Measurements from ENCODE around the gene DDAH1. TPM values are rescaled to one million over a fixed set of nuclear protein-coding genes. Genes with fewer than 3 reads are reported as not detected.

Gene DDAH1
- total and polyA plus RNA-seq, 2 donors (not counting 3 experiments of a cell fraction or from before 2014, with no cell fraction given), result 44.0 to 75.2 TPM

DNA sequence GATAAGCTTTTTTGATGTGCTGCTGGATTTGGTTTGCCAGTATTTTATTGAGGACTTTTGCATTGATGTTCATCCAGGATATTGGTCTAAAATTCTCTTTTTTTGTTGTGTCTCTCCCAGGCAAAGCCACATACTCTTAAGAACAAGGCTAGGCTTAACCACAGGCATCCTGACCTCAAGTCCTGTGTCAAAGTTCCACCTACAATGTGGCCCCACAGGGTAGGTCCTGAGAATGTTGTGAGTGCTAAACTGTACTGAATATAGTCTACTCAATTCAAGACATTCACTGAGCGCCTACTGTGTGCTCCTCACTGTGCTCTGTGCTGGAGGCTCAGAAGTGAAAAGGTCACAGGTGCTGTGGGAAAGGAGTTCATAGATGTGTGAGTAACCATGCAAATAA is 20.6 kb downstream of the DDAH1 start:
- Histone ChIP-seq H2AFZ (ENCODE audit: low read depth, low read length) (no peak overlapping the region), H3K9me1 (replicated peaks; ENCODE audit: control insufficient read depth, extremely low read depth, insufficient read depth, low read length) (no peaks in the 10 kb centered on the region), H3K27me3 (ENCODE audit: control insufficient read depth in 2 of 2, insufficient read depth in 2 of 2, low read length in 2 of 2) (no peaks in the 10 kb centered on the region), H3K36me3 (ENCODE audit: control insufficient read depth in 2 of 2, extremely low read depth in 1 of 2, insufficient read depth in 2 of 2, low read length in 2 of 2) (peaks cover 0 to 3% of the 10 kb centered on the region in 2 experiments), H3K4me3 (replicated peaks in 1 of 3; ENCODE audit: insufficient read depth in 1 of 3, low read depth in 1 of 3, low read length in 3 of 3) (no peak overlapping the region), H3K27ac (ENCODE audit: insufficient read depth, low read depth, low read length) (no peak overlapping the region), H3K4me2 (ENCODE audit: insufficient read depth, low read length) (no peak overlapping the region), H3K79me2 (ENCODE audit: control insufficient read depth, insufficient read depth, low read length) (peaks cover 58% of the 10 kb centered on the region), H3K9ac (replicated peaks; ENCODE audit: extremely low read depth, insufficient read depth, low read length) (no peak overlapping the region), H3K9me3 (replicated peaks; ENCODE audit: control insufficient read depth, insufficient read depth, low read length) (no peaks in the 10 kb centered on the region), H4K20me1 (replicated peaks; ENCODE audit: control insufficient read depth, extremely low read depth, insufficient read depth, low read length) (no peaks in the 10 kb centered on the region), H3K4me1 (ENCODE audit: control insufficient read depth, extremely low read depth, insufficient read depth, low read length) (peaks cover 48% of the 10 kb centered on the region)
- POLR2A ChIA-PET, result no interaction called here
- FAIRE-seq, result no peak
- intact Hi-C loops (cut with micrococcal nuclease) (no loop called here), dilution Hi-C loops (cut with MboI; ENCODE audit: extremely low pct_ligation_motif_present, low sequenced_read_pairs) (no loop called here)
- no TSS peak for BruUV-seq (replicated peaks)
- TF ChIP-seq EZH2 (IDR thresholded peaks at IDR 0.05; ENCODE audit: borderline replicate concordance, low read depth, low read length, severe bottlenecking), result no peak
- TF ChIP-seq JUN (IDR thresholded peaks at IDR 0.05; ENCODE audit: borderline replicate concordance, insufficient read depth, insufficient read length, low read depth), result no peak
- no peak for TF ChIP-seq POLR2A (IDR thresholded peaks at IDR 0.05; ENCODE audit: low read depth, low read length)
- no peak for TF ChIP-seq FOS (IDR thresholded peaks at IDR 0.05; ENCODE audit: borderline replicate concordance, insufficient read depth, low read length)
- no peak for TF ChIP-seq CTCF (IDR thresholded peaks at IDR 0.05; ENCODE audit: extremely low read depth in 1 of 2, insufficient read depth in 1 of 2, low read depth in 1 of 2, low read length in 2 of 2)
- no peak for TF ChIP-seq MYC (IDR thresholded peaks at IDR 0.05; ENCODE audit: low read depth, low read length)
- TF ChIP-seq POLR2AphosphoS5 (IDR thresholded peaks at IDR 0.05; ENCODE audit: insufficient read depth, low read depth, low read length), result no peak
- TF ChIP-seq, protein P1, sequence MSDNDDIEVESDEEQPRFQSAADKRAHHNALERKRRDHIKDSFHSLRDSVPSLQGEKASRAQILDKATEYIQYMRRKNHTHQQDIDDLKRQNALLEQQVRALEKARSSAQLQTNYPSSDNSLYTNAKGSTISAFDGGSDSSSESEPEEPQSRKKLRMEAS (IDR thresholded peaks at IDR 0.05; ENCODE audit: insufficient read depth, insufficient read length), result no peak
- no peak for TF ChIP-seq GATA2 (IDR thresholded peaks at IDR 0.05; ENCODE audit: insufficient read depth, insufficient read length, low read depth, low read length)
- DNase-seq (ENCODE audit: low read depth, low spot score), result no peak
- CTCF ChIA-PET, result no interaction called here
